Neuronal stem cell (in vitro differentiated cells): ENCODE measurements around the gene OSBPL10.

Source experiments
- DNase-seq: peaks from one replicate; pipeline ENCODE4 v3.0.0-alpha.2; 2013; ENCODE audit warnings: low spot score
- H2AFZ ChIP-seq: one replicate; pipeline ENCODE4 v1.6.1; 2013; ENCODE audit warnings: mild to moderate bottlenecking, low read length, inconsistent platforms
- H2AK5ac ChIP-seq: 2 replicates; pipeline ENCODE4 v1.6.1; 2013; ENCODE audit warnings: low read depth, mild to moderate bottlenecking, inconsistent platforms, low read length, moderate library complexity, mixed read lengths
- H2BK120ac ChIP-seq: 2 replicates; pipeline ENCODE4 v1.6.1; 2013; ENCODE audit warnings: low read depth, mild to moderate bottlenecking, inconsistent platforms, low read length, moderate library complexity, mixed read lengths
- H2BK12ac ChIP-seq: one replicate; pipeline ENCODE4 v1.6.1; 2013; ENCODE audit warnings: low read length, inconsistent platforms
- H2BK15ac ChIP-seq: 2 replicates; pipeline ENCODE4 v1.6.1; 2013; ENCODE audit warnings: mild to moderate bottlenecking, low read length, inconsistent platforms, mixed read lengths
- H2BK5ac ChIP-seq: one replicate; pipeline ENCODE4 v1.6.1; 2013; ENCODE audit warnings: inconsistent platforms, mild to moderate bottlenecking, low read length, moderate library complexity
- H3K14ac ChIP-seq: one replicate; pipeline ENCODE4 v1.6.1; 2013; ENCODE audit warnings: low read length, inconsistent platforms
- H3K18ac ChIP-seq: 2 replicates; pipeline ENCODE4 v1.6.1; 2013; ENCODE audit warnings: low read length, inconsistent platforms
- H3K23ac ChIP-seq: 2 replicates; pipeline ENCODE4 v1.6.1; 2013; ENCODE audit warnings: low read depth, mild to moderate bottlenecking, mixed read lengths, low read length, inconsistent platforms; ENCODE audit not compliant: poor library complexity
- H3K27ac ChIP-seq: replicated peaks from 3 replicates; pipeline ENCODE4 v1.5.1; 2013; ENCODE audit warnings: low read length, inconsistent platforms
- H3K27me3 ChIP-seq, 3 experiments: 2 replicates each; pipeline ENCODE4 v1.6.1; 2013; ENCODE audit warnings: low read length in 3 of 3, mild to moderate bottlenecking in 2 of 3, inconsistent platforms in 1 of 3, low read depth in 1 of 3, mixed read lengths in 1 of 3, moderate library complexity in 1 of 3; ENCODE audit not compliant: control insufficient read depth in 3 of 3, insufficient read depth in 3 of 3
- H3K36me3 ChIP-seq, 2 donors: replicated peaks in 1 of 2; 2 replicates each; pipeline ENCODE4 v1.6.1; 2013; ENCODE audit warnings: low read length in 2 of 2; ENCODE audit not compliant: control insufficient read depth in 2 of 2, insufficient read depth in 2 of 2
- H3K4ac ChIP-seq: 2 replicates; pipeline ENCODE4 v1.6.1; 2013; ENCODE audit warnings: inconsistent platforms, mild to moderate bottlenecking, low read length, moderate library complexity
- H3K4me1 ChIP-seq, 2 donors: 1 replicate in 1 of 2; 2 replicates in 1 of 2; pipeline ENCODE4 v1.6.1; 2013; ENCODE audit warnings: low read length in 2 of 2, low read depth in 1 of 2; ENCODE audit not compliant: control insufficient read depth in 2 of 2, insufficient read depth in 1 of 2
- H3K4me2 ChIP-seq: one replicate; pipeline ENCODE4 v1.6.1; 2013; ENCODE audit warnings: mild to moderate bottlenecking, low read length, inconsistent platforms; ENCODE audit not compliant: insufficient read depth, poor library complexity, severe bottlenecking
- H3K4me3 ChIP-seq, 2 donors: 2 replicates each; pipeline ENCODE4 v1.5.1; 2013; ENCODE audit warnings: low read length in 2 of 2, mild to moderate bottlenecking in 2 of 2, inconsistent platforms in 1 of 2, moderate library complexity in 1 of 2
- H3K79me1 ChIP-seq: one replicate; pipeline ENCODE4 v1.6.1; 2013; ENCODE audit warnings: low read depth, mild to moderate bottlenecking, inconsistent platforms, low read length, moderate library complexity
- H3K9ac ChIP-seq: one replicate; pipeline ENCODE4 v1.6.1; 2013; ENCODE audit warnings: mild to moderate bottlenecking, low read depth, low read length, inconsistent platforms; ENCODE audit not compliant: poor library complexity
- H3K9me3 ChIP-seq, 2 donors: replicated peaks in 1 of 2; 2 replicates each; pipeline versions ENCODE3 to v1.6.1; 2013; ENCODE audit warnings: low read length in 2 of 2, mild to moderate bottlenecking in 2 of 2, inconsistent platforms in 1 of 2, low read depth in 1 of 2, mixed read lengths in 1 of 2, moderate library complexity in 1 of 2; ENCODE audit not compliant: control insufficient read depth in 2 of 2, insufficient read depth in 1 of 2
- H4K8ac ChIP-seq: one replicate; pipeline ENCODE4 v1.6.1; 2013; ENCODE audit warnings: low read depth, mild to moderate bottlenecking, inconsistent platforms, low read length, moderate library complexity
- H4K91ac ChIP-seq: one replicate; pipeline ENCODE4 v1.6.1; 2013; ENCODE audit warnings: low read length, low read depth, mild to moderate bottlenecking, inconsistent platforms; ENCODE audit not compliant: poor library complexity
- WGBS, 2 donors: extraction: QIAGEN DNeasy Blood & Tissue Kit; methylation state at CpG; one replicate each; pipeline ENCODE4 v1.1.7; 2013; ENCODE audit warnings: missing lambda C conversion rate in 2 of 2, mixed read lengths in 1 of 2; ENCODE audit not compliant: insufficient read length in 2 of 2, insufficient replicate concordance in 1 of 2; ENCODE audit errors: extremely low coverage in 2 of 2; 5-methylcytosine and 5-hydroxymethylcytosine counted together

Gene OSBPL10

DNA sequence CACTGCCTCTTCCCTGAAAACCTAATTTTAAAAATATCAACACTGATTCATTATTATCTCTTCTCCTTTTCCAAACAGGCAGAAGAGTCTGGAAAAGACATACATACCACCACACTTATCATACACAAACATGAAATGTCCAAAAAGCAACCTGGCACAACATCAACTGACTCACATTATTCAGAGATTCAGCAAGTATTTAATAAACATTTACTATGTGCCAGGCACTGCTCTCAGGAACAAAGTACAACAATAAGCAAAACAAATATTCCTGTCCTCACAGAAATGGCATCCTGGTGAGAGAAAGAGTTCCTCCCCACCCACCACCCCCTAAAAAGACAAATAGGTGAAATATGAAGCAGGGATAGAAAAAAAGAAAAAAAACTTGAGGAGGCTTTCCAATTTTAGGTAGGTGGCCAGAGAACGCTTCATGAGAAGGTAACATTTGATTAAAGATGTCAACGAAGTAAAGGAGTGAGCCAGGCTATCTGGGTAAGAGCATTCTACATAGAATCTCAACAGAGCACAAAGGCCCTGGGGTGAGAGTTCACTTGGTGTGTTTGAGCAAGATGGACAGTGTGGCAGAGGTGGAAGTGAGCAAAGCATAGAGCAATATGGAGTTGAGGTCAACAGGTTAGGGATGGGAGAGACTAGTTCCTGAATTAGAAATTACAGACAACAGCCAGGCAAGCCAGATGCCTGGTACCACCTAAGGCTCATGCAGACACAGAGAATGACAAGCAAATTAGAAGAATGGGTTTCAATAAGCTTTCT lies 141.7 kb downstream of the OSBPL10 start:
- no peak overlapping the region for H3K14ac ChIP-seq
- no peak overlapping the region for H2BK120ac ChIP-seq
- H2AFZ ChIP-seq = no peak overlapping the region
- H4K91ac ChIP-seq = no peak overlapping the region
- no peak overlapping the region for H3K4ac ChIP-seq
- no peak overlapping the region for H2BK12ac ChIP-seq
- no peak overlapping the region for H3K27ac ChIP-seq
- no peak overlapping the region for H2BK15ac ChIP-seq
- no peak overlapping the region for H3K23ac ChIP-seq
- H3K9ac ChIP-seq = no peak overlapping the region
- H3K18ac ChIP-seq = no peak overlapping the region
- H3K4me1 ChIP-seq = no peaks in the 10 kb centered on the region
- no peak for DNase-seq
- no CpG with 5 or more reads among the region's 2 CpGs for WGBS, 2 donors
- H3K27me3 ChIP-seq = no peaks in the 10 kb centered on the region
- H3K36me3 ChIP-seq = no peaks in the 10 kb centered on the region
- H2BK5ac ChIP-seq = no peak overlapping the region
- no peaks in the 10 kb centered on the region for H3K9me3 ChIP-seq
- H4K8ac ChIP-seq = no peak overlapping the region
- no peaks in the 10 kb centered on the region for H3K79me1 ChIP-seq
- no peak overlapping the region for H3K4me2 ChIP-seq
- no peak overlapping the region for H3K4me3 ChIP-seq
- H2AK5ac ChIP-seq = no peak overlapping the region

DNA sequence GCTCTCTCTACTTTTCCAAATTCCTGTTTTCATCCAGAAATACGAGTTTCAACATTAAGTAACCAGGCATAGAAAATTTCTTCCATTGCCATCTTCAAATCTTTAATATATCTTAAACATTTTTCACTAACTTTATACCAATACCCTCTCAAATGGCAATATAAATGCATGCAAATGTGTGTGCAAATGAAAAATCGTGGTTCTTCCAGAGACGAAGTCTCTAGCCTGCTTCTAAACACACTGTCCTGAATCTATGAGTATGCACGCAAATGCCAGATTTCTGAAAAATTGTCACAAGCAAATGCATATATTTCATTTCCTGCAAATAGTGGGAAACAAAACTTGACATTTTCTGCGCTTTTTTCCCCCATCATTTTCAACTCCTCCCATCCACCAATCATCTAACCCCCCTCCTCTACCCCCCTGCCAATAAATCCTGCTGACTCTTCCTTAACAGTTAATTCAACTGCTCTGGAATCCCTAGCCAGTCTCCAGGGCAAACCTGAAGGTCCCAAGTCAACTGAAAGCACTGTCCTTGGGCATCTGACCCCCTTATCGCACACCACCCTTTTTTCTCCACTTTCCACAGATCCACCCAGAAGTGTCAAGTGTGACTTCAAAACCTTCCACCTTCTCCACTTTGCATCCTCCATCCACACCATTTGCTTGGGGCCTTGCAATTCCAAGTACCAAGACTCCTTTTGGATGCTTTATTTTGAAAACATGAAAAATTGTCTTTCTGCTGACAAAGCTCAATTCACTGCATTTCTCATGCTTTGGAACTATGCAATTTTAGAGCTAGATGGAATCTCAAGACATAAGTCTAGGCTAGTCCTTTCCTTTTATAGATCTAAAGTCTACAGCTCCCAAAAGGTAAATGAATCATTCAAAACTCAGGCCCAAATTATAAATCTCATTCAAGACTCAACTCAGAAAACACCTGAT lies 144.7 kb downstream of the OSBPL10 start:
- no peak overlapping the region for H3K27ac ChIP-seq
- H2AK5ac ChIP-seq = no peak overlapping the region
- no peaks in the 10 kb centered on the region for H3K9me3 ChIP-seq
- no peak overlapping the region for H4K91ac ChIP-seq
- WGBS, 2 donors = no CpG with 5 or more reads among the region's 6 CpGs
- no peak overlapping the region for H3K23ac ChIP-seq
- no peak overlapping the region for H2BK5ac ChIP-seq
- H3K4ac ChIP-seq = no peak overlapping the region
- no peak overlapping the region for H3K4me2 ChIP-seq
- no peak overlapping the region for H2BK120ac ChIP-seq
- no peak overlapping the region for H2AFZ ChIP-seq
- no peaks in the 10 kb centered on the region for H3K36me3 ChIP-seq
- H3K14ac ChIP-seq = no peak overlapping the region
- no peak overlapping the region for H2BK12ac ChIP-seq
- H3K27me3 ChIP-seq = no peaks in the 10 kb centered on the region
- no peak overlapping the region for H4K8ac ChIP-seq
- no peak overlapping the region for H3K4me3 ChIP-seq
- no peak for DNase-seq
- no peak overlapping the region for H3K9ac ChIP-seq
- no peaks in the 10 kb centered on the region for H3K4me1 ChIP-seq
- no peak overlapping the region for H2BK15ac ChIP-seq
- H3K79me1 ChIP-seq = no peaks in the 10 kb centered on the region
- no peak overlapping the region for H3K18ac ChIP-seq

DNA sequence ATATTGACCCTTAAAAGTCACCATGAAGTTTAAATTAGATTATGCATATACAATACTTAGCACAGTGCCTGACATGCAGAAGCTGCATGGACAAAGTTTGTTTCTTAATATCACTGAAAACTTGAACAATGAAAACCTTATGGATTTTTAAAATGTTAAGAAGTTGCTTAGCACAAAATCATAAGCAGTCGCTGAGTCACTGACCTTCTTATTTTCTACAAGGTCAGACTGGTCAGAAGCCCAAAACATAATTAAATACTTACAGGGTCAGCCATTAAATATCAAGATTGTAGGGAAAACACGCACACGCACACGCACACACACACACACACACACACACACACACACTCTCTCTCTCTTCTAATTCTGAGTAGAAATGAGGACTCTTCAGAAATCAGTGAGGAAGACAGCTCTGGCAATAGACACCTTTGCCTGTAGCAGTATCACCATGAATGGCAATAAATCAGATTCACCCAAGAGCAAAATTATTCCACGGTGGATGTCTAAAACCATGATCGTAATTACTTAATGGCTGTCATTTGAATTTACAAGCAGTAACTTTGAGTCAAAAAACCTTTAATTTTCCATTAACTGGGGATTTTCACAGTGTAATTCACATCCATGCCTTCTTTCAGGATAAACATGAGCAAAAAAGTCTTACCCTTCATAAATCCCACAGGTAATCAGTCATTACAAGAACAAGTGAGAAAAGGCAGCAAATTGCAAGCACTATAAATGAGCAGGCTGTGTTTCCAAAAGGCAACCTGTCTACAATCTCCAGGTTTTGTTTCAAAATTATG lies 147.5 kb downstream of the OSBPL10 start:
- Histone ChIP-seq H3K36me3 (no peaks in the 10 kb centered on the region), H2AFZ (no peak overlapping the region), H3K4me1 (no peaks in the 10 kb centered on the region), H3K4ac (no peak overlapping the region), H2AK5ac (no peak overlapping the region), H2BK5ac (no peak overlapping the region), H3K4me2 (no peak overlapping the region), H3K18ac (no peak overlapping the region), H2BK12ac (no peak overlapping the region), H3K9me3 (no peaks in the 10 kb centered on the region), H4K91ac (no peak overlapping the region), H3K23ac (no peak overlapping the region), H4K8ac (no peak overlapping the region), H3K79me1 (no peaks in the 10 kb centered on the region), H2BK15ac (no peak overlapping the region), H3K27me3 (no peaks in the 10 kb centered on the region), H2BK120ac (no peak overlapping the region), H3K4me3 (no peak overlapping the region), H3K14ac (no peak overlapping the region), H3K27ac (no peak overlapping the region), H3K9ac (no peak overlapping the region)
- no peak for DNase-seq
- WGBS, 2 donors = no CpG with 5 or more reads among the region's 6 CpGs
